DMS153 (cell line): ENCODE results near the gene PARP12.

Source experiments
- DNase-seq: peaks from one replicate; lab custom pipeline; 2025; lab: John Stamatoyannopoulos, UW

Gene PARP12

DNA sequence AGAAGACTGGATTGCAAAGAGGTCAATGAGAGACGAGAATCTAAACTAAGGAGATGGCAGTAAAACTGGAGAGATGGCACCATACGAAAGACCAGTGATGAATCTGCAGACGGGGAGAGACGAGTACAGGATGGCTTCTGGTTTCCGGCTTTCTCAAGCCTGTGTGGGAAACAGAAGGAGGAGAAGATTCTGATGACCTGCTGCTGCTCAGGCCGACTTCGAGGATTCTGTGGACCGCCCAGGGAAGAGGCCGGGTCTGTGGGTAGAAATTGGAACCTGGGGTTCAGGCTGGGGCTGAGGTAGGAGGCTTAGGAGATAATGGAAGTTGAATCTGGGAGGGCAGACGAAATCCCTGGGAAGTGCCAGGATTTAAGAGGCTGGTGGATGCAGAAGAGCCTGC is 48.6 kb downstream of the PARP12 start:
- no peak for DNase-seq

- no peak for DNase-seq
Observed at GRCh38 chr7:140013676-140014075, 49.1 kb downstream of the PARP12 start.

DNA sequence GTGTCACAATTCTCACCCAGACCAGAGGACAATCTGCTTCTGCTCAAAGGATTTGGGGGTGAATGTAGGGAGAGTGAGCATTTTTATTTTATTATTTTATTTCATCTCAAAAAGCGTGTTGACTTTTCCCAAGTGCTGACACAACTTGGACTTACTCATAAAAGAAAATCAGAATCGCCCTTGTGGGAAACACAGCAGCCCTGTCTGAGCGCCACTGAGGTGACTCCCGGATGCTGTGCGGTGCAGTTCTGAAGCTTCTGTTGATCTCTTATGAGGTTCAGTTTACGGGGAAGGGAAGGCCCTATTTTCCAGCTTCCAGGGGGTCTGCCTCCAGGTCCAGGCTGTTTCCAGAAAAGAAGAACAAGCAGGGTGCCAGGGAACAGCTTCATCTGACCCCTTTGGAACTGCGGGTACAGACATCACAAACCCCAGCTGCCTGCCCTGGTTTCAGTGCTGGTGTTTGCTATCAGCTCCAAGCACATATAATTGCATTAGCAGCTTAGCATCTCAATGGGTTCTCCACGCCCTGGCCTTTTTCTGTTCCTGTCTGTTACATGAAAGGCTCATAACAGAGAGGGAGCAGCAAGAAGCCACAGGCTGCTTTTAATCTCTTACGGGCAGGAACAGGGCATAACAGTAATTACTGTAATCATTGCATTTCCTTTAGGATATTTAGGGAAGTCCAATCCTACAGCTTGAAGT is 52.4 kb downstream of the PARP12 start:
- DNase-seq: no peak

DNA sequence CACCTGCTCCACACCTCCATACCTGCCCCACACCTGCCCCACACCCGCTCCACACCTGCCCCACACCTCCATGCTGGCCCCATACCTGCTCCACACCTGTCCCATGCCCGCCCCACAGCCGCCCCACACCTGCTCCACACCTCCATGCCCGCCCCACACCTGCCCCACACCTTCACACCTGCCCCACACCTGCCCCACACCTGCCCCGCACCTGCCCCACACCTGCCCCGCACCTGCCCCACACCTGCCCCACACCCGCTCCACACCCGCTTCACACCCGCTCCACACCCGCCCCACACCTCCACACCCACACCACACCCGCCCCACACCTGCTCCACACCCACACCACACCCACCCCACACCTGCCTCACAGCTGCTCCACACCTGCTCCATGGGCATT is 53.0 kb downstream of the PARP12 start:
- DNase-seq: no peak

GRCh38 chr7:140008755-140009610 is 53.8 kb downstream of the PARP12 start:
- DNase-seq: no peak

DNA sequence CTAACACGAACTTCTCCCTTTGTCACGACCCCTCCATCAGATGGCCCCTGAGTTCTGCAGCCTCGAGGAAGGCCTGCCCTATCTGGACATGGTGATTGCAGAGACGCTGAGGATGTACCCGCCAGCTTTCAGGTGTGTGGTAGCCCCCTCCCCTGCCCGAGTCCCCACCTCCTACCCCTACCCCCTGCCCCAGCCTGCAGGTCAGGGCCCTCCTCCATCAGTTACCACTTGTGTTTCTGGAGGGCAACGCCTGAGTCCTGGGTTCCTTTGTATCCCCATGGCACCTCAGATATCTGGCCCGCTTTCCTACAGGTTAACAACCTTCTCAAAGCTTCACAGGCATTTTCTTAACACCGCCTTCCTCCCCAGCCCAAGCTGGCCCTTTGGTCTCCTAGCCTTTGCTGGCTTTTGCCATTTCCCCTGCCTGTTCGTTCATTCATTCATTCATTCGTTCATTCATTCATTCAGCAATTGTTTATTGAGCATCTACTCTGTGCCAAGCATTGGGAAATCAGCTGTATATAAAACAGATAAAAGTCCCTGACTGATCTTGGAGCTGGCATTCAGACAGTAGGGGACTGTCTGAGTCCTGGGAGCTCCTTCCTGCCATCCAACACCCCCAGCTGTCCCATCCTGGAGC is 55.6 kb downstream of the PARP12 start:
- no peak for DNase-seq

- no peak for DNase-seq
Observed at GRCh38 chr7:140006600-140006999, 56.2 kb downstream of the PARP12 start.

GRCh38 chr7:140005754-140006503 is 56.8 kb downstream of the PARP12 start:
- DNase-seq: no peak

DNA sequence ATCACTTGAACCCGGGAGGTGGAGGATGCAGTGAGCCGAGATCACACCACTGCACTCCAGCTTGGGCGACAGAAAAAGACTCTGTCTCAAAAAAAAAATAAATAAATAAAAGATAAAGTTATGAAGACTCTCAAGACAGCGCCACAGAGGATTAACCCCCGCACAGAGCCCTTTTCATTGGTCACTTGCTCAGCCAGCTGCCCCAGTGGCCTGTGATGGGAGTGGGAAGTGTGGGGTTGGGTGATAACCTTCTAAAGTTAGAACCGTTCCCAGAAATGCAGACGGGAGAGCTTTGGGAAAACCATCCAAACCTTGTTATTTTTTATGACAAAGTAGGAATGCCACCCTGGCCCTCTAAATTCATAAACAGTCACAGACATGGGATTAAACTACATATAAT is 57.4 kb downstream of the PARP12 start:
- DNase-seq: no peak

DNA sequence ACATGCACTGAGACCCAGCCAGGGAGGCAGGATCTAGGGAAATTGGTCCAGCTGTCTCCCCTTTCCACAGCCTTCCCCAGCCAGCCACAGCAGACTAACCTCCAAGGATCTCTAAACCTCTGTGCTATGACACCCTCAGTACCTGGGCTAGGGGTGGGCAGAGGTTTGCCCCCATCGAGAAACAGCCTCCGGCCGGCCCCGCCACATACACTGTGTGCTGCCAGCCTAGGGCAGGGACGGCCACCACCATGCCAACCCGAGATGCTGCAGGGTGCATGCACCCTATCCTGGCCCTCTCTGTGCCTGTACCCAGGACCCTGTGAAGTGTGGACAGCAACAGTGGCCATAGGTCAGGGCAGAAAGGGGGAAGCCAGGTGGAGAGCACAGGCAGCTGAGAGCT is 58.1 kb downstream of the PARP12 start:
- DNase-seq: no peak

DNA sequence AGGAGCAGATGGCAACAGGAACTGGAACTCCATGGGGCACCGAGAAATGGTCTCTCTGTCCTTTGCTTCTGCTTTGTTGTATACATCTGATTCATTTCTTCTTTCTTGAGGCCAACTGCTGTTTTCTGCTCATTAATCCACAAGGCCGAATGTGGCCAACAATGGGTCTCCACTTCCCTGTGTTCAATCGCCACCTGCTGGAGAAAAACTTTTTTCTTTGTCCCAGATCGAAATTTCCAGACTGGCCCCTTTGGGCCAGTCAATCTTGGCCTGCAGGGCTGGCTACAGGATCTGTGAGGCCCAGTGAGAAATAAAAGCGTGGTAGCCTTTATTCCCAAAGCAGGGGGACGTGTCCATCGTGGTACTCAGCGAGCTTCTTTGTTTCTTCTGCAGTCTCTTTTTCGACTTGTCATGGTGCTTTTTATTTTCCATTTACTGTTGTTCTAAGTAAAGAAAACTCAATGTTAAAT is 58.8 kb downstream of the PARP12 start:
- DNase-seq: no peak

DNA sequence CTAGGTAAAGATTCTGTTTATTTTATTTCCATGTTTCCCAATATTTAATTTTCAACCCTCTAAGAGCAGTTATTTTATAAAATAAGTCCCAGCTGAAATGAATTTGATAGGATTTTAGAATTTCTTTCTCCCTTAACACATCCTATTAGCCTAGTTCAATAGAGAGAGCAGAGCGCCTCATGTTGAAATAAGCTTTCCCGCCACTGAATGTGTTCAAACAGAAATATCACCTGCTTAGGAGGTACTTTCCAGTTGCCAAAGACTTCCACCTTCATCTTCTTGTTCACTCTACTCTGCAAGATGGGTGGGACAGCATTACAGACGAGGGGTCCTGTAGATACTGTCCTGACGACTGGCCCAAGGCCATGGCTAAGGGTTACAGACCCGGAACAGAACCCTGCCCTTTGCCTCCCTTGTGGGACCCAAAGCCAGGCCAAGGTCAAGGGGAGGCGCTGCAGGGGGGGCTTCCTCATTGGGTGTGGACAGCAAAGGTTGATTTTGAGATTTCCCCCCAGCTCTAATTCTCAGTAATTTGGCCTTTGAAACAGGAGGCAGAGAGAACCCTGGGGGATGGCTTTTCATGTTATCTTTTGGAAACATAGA is 62.0 kb downstream of the PARP12 start:
- DNase-seq: no peak

- DNase-seq: no peak
Observed at GRCh38 chr7:139999516-139999915, 63.2 kb downstream of the PARP12 start.

DNA sequence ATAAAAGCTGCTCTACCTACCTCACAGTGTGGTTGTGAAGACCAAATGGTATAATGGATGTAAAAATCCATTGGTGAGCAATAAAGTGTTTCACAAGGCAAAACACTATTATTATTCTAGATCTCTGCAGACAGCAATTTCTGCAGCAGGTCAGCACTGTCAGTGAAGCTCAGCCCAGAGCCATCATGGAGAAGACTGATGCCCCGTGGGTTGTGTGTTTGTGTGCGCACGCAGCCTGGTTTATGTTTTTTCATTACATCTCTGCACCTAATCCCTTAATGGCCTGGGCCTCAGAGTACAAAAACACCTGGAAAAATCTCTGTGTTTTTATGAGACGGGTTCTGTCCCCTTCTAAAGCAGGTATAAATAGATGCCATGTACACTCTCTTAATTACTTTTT is 64.2 kb downstream of the PARP12 start:
- DNase-seq: no peak

DNA sequence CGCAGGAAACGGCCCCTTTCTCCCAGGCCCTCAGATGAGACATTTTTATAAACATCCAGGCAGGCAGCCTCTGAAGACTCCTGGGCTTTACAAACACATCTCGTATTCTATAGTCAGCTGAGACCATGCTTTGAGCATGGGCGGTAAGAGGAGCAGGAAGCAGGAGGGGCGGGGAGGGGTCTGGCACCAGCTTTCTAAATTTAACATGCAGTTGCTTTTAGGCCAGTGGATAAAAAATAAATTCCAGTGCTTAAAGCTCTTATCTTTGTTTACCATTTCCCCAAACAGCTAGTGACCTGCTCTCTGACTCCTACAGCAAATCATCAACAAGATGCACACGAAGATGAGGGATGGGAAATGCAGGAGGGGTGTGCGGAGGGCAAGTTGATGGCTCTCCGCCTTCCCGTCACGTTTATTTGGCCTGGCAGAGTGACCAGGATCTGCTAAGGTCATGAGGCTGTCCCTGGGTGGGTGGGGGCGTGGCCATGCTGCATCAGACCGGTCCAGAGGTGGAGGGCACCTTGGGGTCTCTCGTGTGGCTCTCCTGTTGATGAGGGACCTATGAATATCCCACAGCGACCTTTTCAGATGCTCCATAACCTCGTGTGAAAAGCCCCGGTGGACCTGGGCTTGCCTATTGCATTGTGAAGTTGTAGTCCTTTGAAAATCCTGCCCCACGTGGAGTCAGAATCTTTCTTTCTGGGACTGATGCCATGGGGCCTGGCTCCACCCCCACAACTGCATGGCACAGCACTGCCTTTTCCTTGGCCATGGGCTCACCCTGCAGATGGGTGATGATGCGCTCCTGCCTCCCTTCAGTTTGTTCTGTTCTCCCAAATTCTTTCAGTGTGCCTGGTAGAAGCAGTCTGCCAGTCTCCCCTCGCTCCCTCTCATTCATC is 67.5 kb downstream of the PARP12 start:
- no peak for DNase-seq

DNA sequence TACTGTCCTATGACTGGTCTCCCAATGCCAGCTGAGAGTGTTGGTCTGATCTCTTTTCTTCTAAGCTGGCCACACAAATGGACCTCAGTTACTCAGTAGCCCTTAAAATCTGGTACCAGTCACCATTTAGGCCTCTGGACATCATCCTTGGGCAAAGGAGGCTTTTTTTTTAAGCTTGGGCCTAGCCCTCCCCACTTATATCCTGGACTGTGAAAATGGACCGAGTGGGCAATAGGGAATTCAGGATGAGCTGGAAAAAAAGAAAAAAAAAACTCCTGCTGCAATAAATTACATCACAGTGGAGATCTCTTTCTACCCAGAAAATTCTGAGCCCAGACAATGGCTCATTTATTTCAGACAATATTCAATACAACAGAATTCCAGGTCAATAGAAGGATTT is 68.4 kb downstream of the PARP12 start:
- DNase-seq: no peak

DNA sequence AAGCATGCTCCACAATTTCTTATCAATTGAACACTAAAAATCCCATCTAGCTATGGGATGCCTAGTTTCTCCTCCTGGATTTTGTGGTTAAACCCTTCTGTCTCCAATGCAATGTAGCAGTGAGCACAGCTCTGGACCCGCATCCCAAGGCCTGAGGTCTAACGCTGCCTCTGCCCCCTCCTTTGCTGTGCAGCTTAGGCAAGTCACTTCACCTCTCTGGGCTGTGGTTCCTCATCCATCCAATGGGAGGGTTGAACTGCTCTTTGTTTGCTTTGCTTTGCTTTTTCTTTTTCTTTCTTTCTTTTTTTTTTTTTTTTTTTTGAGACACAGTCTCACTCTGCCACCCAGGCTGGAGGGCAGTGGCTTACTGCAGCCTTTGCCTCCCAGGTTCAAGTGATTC is 69.2 kb downstream of the PARP12 start:
- no peak for DNase-seq

GRCh38 chr7:139993169-139993568 is 69.6 kb downstream of the PARP12 start:
- no peak for DNase-seq

DNA sequence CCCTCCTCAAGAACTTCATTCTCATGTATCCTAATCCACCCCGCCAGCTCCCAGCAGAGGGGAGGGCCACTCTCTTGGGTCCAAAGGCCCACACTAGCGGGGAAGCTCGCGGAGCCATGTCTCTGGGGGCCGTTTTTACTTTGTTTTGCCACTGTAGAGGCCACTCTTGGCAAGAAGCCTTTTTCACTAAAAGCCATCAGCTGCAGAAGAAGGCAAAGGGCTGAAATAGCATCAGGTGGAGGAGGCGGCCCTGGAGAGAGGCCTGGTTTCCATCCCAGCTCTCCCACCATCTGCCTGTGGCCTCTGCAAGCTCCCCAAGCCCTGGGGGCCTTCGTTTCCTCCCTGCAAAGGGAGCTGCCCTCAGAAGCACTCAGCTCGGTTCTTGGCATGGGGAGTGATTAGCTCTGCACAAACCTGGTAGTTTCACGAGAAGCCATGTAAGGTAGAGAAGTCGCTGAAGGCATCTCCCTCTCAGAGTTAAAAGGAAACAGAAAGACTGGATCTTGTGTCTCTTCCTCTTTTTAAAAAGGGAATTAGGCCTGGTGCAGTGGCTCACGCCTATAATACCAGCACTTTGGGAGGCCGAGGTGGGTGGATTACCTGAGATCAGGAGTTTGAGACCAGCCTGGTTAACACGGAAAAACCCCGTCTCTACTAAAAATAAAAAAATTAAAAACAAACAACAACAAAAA is 70.3 kb downstream of the PARP12 start:
- DNase-seq: no peak

- no peak for DNase-seq
Observed at GRCh38 chr7:139991911-139992310, 70.8 kb downstream of the PARP12 start.
